Right lobe of liver (tissue), 6 donors: ENCODE results near the gene B3GAT3. TPM values are rescaled to one million over a fixed set of nuclear protein-coding genes. Genes with fewer than 3 reads are reported as not detected.
A peak's percentile ranks its signal among the peaks of the same experiment; 100 is the strongest.
"Not testable (repeated sequence)": the region's sequence is repeated elsewhere in the genome, so short reads cannot be mapped to it uniquely, and the experiment has no call there.

Experiments used
- ATAC-seq, 4 donors: fragments of 200-7000 bp; cut with Tn5 transposase; one replicate each; pipeline ENCODE4 v1.9.1; 2020; ENCODE audit warnings: mild to moderate bottlenecking in 4 of 4, moderate library complexity in 4 of 4
- DNase-seq, 3 donors: peaks; one replicate each; pipeline ENCODE4 v3.0.0-alpha.2; 2020
- H3K27ac ChIP-seq, 3 donors: fragments of 200-600 bp; one replicate each; pipeline ENCODE4 v1.8.0; 2022
- H3K27me3 ChIP-seq, 2 donors: fragments of 200-600 bp; one replicate each; pipeline ENCODE4 v1.8.0; 2022
- H3K36me3 ChIP-seq, 4 donors: fragments of 200-600 bp; sonication (generic) in 1 of 4; one replicate each; pipeline versions ENCODE4 v1.5.1 to v1.8.0; 2017 to 2022; ENCODE audit warnings: control low read depth in 1 of 4
- H3K4me1 ChIP-seq, 4 donors: fragments of 200-600 bp; sonication (generic) in 1 of 4; one replicate each; pipeline versions ENCODE4 v1.5.1 to v1.8.0; 2017 to 2022; ENCODE audit warnings: control low read depth in 1 of 4
- H3K4me3 ChIP-seq, 3 donors: fragments of 200-600 bp; one replicate each; pipeline ENCODE4 v1.8.0; 2022
- H3K9me3 ChIP-seq, 4 donors: fragments of 200-600 bp; sonication (generic) in 1 of 4; one replicate each; pipeline versions ENCODE4 v1.5.1 to v1.8.0; 2017 to 2022; ENCODE audit warnings: control low read depth in 1 of 4
- CTCF ChIP-seq, 4 donors: fragments of 200-600 bp in 3 of 4; fragments of 450-650 bp in 1 of 4; IDR thresholded peaks; one replicate each; pipeline versions ENCODE4 v1.5.1 to v1.8.0; 2016 to 2022; ENCODE audit warnings: antibody characterized with exemption in 4 of 4, mild to moderate bottlenecking in 2 of 4
- POLR2A ChIP-seq: fragments of 450-650 bp; IDR thresholded peaks from one replicate; pipeline ENCODE4 v1.6.1; 2017; ENCODE audit warnings: antibody characterized with exemption, mild to moderate bottlenecking
- WGBS: methylation state at CpG from one replicate; pipeline ENCODE4 v1.1.6; 2018; ENCODE audit warnings: low coverage, low lambda C conversion rate; ENCODE audit not compliant: insufficient coverage; ENCODE audit errors: missing lambda C conversion rate; 5-methylcytosine and 5-hydroxymethylcytosine counted together
- intact Hi-C, 2 donors: fragments of 100-400 bp; cut with DNase I; formaldehyde crosslinking; loops; one replicate each; pipeline versions ENCODE4 v1.11.2 to v1.14.1; 2022
- total RNA-seq, 6 experiments: library from RNA; depleted of rRNA in 2 of 6; stranded (reverse); fragments of >200 nt in 2 of 6; fragmentation: NEBNext Ultra II Directional in 3 of 6; extraction: Animal tissue kit (Norgen Biotek cat#: 25700) in 3 of 6; gene quantifications; one replicate each; pipeline versions ENCODE4 v1.1.0 to v1.2.4, GENCODE V29; 2016 to 2023
- donor health status: DM: no; HTN: yes; CAD: no.
- donor health status: DM: no; HTN: no; CAD: no.
- donor health status: DM: no; HTN: no; CAD: no.
- donor health status: DM: no; HTN: yes; CAD: no.
- donor health status: DM: no; HTN: yes; CAD: no.

The B3GAT3 gene
- total RNA-seq, 6 experiments from 2014 or later, result 17.1 to 32.8 (median 23.4) TPM

- H3K9me3 ChIP-seq, result no peaks in the 10 kb centered on the region
- no peak for ATAC-seq
- no peak for TF ChIP-seq CTCF (IDR thresholded peaks at IDR 0.05)
- no peak for TF ChIP-seq POLR2A
- peaks cover 0 to 8% (median 0%) of the 10 kb centered on the region in 4 donors for H3K4me1 ChIP-seq
- peaks cover 0 to 4% (median under 1%) of the 10 kb centered on the region in 4 donors for H3K36me3 ChIP-seq
- DNase-seq, result no peak
- 53% methylated on average over 5 of the region's 5 CpGs for WGBS
- H3K27me3 ChIP-seq, result no peaks in the 10 kb centered on the region
- no peak overlapping the region for H3K27ac ChIP-seq
- intact Hi-C loops, result no loop called here
- H3K4me3 ChIP-seq, result no peak overlapping the region
Measured at GRCh38 chr11:62656796-62657429, 35.1 kb upstream of the B3GAT3 start.

- Histone ChIP-seq H3K27ac (no peak overlapping the region), H3K9me3 (no peaks in the 10 kb centered on the region), H3K4me3 (no peak overlapping the region), H3K4me1 (peaks cover 0 to 13% (median 0%) of the 10 kb centered on the region in 4 donors), H3K36me3 (peaks cover 0 to 6% (median 4%) of the 10 kb centered on the region in 4 donors), H3K27me3 (no peaks in the 10 kb centered on the region)
- WGBS, result 57% methylated on average over 4 of the region's 11 CpGs
- ATAC-seq (no peak), DNase-seq (no peak)
- intact Hi-C loops, result no loop called here
- TF ChIP-seq POLR2A (no peak), CTCF (IDR thresholded peaks at IDR 0.05) (no peak)
Measured at GRCh38 chr11:62654297-62654696, 32.5 kb upstream of the B3GAT3 start.

GRCh38 chr11:62652161-62653006 lies 30.6 kb upstream of the B3GAT3 start:
- peak in 1 of 3 donors; percentile 27 for DNase-seq
- peaks cover 0 to 17% (median 2%) of the 10 kb centered on the region in 4 donors for H3K4me1 ChIP-seq
- no peaks in the 10 kb centered on the region for H3K9me3 ChIP-seq
- no peaks in the 10 kb centered on the region for H3K27me3 ChIP-seq
- peaks cover 0 to 13% (median 5%) of the 10 kb centered on the region in 4 donors for H3K36me3 ChIP-seq
- peak overlapping the region; percentile 84 to 91 (median 89) for H3K27ac ChIP-seq
- no peak for ATAC-seq
- TF ChIP-seq CTCF (IDR thresholded peaks at IDR 0.05) (no peak), POLR2A (no peak)
- 35% methylated on average over 15 of the region's 16 CpGs for WGBS
- H3K4me3 ChIP-seq, result peak overlapping the region; percentile 77 to 99 (median 89)
- intact Hi-C loops, result no loop called here

- WGBS, result 97% methylated on average over 3 of the region's 12 CpGs
- H3K27me3 ChIP-seq, H3K27ac ChIP-seq, H3K4me3 ChIP-seq, intact Hi-C loops, ATAC-seq, DNase-seq, H3K9me3 ChIP-seq: not testable (repeated sequence)
- peaks cover 0 to 25% (median 5%) of the 10 kb centered on the region in 4 donors for H3K4me1 ChIP-seq
- peaks cover 0 to 13% (median 5%) of the 10 kb centered on the region in 4 donors for H3K36me3 ChIP-seq
Measured at GRCh38 chr11:62650283-62650682, 28.5 kb upstream of the B3GAT3 start.

GRCh38 chr11:62649486-62649885 lies 27.7 kb upstream of the B3GAT3 start:
- intact Hi-C loops, result no loop called here
- Histone ChIP-seq H3K4me1 (peaks cover 0 to 29% (median 8%) of the 10 kb centered on the region in 4 donors), H3K27ac (no peak overlapping the region), H3K27me3 (no peaks in the 10 kb centered on the region), H3K9me3 (no peaks in the 10 kb centered on the region), H3K36me3 (peaks cover 0 to 13% (median 5%) of the 10 kb centered on the region in 4 donors), H3K4me3 (no peak overlapping the region)
- WGBS, result 57% methylated on average over 2 of the region's 11 CpGs
- DNase-seq, result no peak
- no peak for ATAC-seq
- TF ChIP-seq POLR2A, result no peak
- TF ChIP-seq CTCF (IDR thresholded peaks at IDR 0.05), result no peak
